Pulmonary artery endothelial cell (primary cell): ENCODE data around the gene FBXO15. TPM values are rescaled to one million over a fixed set of nuclear protein-coding genes. Genes with fewer than 3 reads are reported as not detected.

ENCODE experiments used
- DNase-seq: peaks from one replicate; pipeline ENCODE4 v3.0.0-alpha.2; 2011; ENCODE audit warnings: low read depth, low spot score
- total RNA-seq: library from RNA; depleted of rRNA; stranded (reverse); fragments of >200 nt; gene quantifications from 2 replicates; pipeline ENCODE4 v1.2.3, GENCODE V29; 2014

FBXO15 gene
- total RNA-seq, 1 donor from 2014 or later: not detected

DNA sequence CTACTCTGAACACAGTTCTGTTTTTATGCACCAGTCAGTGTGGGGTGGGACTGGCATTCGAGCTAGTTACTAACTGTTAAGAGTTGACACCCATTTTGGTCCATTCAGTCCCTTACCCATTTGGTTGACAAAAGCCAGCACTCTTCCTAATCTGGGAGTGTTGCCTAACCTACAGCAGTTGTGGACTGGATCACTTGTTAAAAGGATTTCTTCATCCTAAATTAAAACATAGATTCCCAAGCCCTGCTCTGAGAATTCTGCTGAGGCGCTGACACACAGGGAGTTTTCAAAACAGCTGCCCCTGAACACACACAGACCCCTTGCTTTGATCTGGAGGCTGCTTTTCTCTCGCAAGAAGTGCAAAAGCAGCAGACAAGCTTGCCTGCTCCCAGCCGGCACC is 7.1 kb upstream of the FBXO15 start:
- DNase-seq: no peak

DNA sequence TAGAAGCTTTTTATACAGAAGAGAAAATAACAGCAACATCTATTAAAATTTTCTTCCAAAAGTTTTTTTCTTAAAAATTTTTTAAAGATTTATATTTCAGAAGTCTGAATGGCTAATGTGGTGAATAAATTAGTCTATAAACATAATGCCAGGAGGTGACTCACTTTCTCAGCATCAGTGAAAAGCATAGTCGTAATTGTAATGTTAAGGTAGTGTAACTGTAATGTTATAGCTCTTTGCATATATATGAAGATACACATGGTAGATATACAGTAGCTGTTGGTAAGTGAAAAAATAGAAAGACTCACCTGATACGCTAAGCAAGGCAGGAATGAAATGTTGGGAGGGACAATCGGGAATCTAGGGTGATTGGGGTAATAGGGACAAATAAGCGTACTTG is 6.2 kb upstream of the FBXO15 start:
- DNase-seq: no peak

DNA sequence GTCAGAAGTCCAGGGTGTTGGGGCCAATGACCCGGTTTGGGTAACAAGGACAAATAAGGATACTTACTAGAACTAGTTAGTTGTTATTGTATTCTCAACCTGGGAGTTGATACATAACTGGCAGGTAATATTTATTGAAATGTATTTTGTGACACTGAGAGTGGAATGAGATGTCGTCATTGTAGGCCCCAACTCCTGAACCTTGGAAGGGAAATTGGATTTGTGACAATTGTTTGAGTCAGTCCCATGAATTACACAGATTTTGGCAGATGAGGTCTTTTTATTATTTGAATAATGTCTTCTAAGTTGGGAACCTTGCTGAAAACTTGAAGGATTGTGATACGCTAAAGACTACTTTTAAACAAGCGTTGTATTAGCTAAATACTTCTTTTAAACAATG is 5.7 kb upstream of the FBXO15 start:
- no peak for DNase-seq

DNA sequence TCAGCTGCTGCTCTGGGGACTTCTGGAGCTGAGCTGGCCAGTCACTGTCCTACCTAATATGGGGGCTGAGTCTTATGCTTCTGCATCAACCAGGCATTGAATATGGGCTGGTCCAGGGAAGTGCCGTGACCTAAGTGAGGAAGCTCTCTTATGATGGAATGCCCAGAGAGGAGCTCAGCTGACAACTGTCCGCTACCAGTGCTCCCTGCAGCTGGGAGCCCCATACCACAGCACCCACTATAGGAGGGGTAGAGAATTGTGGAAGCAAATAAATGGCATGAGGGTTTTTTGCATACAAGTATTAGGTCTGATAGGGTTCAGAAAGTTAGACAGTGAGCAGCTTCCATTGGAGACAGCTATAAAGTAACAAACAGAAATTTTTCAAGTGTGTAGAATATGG is 5.2 kb upstream of the FBXO15 start:
- DNase-seq: no peak

DNA sequence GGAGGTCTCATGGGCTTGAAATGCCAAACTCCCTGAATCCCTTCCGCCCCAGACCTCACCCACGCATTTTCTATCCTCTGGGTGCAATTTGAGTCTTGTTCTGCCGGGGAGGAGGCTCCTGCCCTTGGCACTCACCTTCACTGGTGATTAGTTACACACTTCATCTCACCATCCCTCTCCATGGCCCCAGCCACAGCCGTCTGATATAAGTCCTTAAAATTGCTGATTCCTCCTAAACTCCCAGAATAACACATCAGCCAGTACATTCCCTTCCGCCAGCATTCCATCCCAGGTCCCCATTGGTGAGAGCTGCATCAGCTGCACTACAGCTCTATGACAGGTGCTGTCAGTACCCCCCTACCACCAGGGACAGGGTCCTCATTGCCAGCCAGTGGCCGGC is 4.6 kb upstream of the FBXO15 start:
- DNase-seq: no peak

DNA sequence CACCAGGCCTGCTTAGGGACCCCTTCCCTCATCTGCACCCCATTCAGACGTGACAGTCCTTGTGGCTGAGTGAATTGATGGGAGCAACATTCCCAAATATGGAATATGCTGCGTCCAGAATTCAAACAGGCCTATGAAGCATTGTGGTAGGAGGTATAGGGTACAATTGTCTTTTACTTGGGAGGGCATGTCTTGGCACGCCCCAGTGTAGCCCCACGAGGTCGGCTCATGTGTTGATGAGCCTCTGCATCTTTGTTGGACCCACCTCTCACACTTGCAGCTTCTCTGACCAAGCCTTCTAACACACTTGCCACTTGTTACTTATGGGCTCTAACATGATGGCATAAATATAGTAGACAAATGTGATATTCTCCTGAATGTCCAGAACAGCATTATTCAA is 2.2 kb upstream of the FBXO15 start:
- DNase-seq: no peak

DNA sequence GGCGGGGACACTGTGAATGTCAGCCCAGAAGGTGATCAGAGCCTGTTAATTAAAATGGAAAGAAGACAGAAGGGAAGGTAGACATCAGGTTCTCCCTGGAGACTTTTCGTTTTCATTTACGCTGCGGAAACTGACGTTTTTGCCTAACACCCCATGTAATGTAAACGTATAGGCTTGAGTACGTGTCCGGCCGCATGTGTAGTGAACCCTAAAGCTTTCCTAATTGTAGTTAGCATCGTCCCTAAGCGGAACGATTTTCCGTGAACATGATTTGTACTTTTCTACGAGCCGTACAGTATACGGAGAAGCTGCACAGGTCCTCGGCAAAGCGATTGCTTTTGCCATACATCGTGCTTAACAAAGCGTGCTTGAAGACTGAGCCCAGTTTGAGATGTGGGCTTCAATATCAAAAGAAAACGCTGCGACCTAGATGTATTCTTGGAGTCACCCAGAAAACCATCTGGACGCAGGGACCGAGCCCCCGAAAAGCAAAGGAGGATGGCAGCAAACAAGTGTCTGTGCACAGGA is 973 bp upstream of the FBXO15 start:
- no peak for DNase-seq

DNA sequence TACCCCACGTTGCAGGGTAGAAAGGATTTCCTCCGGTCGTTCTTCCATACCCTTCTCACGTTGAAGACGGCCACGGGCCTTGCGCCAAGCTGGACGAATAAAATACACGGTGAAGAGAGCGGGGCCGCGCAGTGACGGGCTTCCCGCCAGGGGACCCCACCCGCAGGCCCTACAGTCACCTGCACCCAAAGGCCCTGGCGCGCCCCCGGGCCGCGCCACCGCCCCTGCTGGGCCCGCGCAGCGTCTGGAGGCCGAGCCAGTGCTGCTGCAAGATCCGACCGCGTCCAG is 199 bp downstream of the FBXO15 start:
- DNase-seq: no peak

DNA sequence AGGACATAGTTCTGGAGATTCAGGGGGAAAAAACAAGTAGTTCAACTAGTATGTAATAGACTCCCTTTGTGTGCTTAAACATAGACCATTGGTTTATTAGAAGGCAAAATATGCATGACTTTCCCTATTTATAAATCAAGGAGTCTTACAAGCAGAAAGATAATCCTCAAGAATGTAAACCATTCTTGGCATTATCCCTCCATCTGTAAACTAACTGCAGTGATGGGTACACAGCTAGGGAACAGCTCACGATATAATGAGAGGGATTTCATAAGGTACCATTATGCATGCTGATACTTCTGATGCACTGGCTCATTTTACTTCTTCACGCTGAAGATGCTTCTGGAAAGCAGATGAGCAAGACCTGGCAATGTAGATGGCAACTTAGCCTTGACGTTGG is 878 bp downstream of the FBXO15 start:
- DNase-seq: no peak

DNA sequence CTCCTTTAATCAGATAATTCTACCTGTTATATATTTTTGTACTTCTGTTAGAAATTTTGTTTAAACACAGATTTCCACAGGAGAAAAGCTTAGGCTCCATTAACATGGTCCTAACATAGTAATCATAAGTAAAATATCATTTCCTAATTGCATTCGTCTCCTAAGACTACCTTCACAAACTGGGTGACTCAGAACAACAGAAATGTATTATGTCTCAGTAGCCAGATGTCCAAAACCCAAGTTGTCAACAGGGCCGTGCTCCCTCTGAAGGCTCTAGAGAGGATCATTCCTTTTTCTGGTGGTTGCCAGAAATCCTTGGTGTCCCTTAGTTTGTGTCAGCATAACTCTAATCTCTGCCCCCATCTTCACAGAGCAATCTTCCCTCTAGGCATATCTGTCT is 5.4 kb downstream of the FBXO15 start:
- DNase-seq: no peak

DNA sequence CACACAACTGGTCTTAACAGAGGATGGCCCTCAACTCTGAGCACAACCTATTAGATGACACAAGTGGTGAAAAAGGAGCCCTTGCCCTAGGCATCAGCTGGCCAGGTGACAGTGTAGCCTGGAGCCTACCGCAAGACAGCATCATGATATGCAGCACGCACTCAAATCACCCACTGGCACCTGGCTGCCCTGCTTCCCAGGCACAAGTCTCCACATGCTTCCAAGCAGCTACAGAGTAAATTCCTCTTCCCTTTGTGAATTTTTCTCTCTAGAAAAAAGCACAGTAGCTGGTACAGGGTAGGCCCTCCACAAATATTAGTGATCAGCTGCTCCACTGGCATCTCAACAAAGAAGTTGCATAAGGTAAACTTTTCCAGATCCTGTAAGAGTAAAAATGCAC is 6.0 kb downstream of the FBXO15 start:
- DNase-seq: no peak

DNA sequence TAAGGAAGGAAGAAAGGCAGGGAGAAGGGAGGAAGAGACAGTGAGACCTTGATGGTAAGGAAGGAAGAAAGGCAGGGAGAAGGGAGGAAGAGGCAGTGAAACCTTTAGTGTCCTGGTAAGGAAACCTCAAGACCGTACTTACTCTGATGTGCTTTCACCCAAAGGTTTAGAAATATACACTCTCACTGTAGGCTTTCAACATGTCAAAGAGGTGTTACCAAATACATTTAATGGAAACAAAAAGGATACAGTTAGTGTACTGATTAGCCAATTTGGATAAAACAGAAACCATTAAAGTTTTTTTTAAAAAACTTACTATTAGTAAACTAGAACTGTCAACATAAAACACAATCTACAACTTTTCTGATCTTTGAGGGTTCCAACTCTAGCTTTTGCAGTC is 7.1 kb downstream of the FBXO15 start:
- no peak for DNase-seq

DNA sequence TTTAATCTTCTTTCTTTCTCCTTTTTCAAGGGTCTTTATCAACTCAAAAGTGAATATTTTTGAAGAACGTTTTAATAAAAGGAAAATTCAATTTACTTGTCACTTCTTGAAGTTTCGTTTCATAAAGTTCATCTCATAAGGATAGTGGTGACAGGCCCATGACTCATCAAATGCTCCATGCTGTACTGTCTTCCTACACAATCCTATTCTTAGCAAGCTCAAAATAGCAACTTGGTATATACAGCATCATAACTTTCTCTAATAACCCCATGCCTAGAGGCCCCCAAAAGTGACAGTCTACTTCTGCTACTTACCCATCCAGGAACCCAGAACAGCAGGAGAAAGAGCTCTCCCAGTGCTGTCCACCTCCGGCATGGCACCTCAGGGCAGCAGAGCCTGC is 7.7 kb downstream of the FBXO15 start:
- DNase-seq: no peak

DNA sequence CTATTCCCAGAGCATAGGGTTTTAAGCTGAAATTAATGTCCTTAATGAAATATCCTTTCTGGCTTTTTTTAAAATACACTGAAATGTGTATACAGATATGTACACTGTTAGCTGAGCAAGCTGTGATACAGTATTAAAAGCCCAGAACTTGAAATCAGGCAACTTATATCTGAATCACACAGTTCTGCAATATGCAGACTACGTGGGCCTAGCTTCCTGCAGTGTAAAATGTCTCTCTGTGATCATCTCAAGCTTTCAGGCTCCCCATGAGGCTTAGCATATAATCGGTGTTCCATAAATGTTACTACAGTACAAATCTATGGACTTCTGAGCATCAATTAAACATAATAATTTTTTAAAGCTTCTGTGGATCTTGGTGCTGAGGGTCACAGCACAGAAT is 8.2 kb downstream of the FBXO15 start:
- no peak for DNase-seq

DNA sequence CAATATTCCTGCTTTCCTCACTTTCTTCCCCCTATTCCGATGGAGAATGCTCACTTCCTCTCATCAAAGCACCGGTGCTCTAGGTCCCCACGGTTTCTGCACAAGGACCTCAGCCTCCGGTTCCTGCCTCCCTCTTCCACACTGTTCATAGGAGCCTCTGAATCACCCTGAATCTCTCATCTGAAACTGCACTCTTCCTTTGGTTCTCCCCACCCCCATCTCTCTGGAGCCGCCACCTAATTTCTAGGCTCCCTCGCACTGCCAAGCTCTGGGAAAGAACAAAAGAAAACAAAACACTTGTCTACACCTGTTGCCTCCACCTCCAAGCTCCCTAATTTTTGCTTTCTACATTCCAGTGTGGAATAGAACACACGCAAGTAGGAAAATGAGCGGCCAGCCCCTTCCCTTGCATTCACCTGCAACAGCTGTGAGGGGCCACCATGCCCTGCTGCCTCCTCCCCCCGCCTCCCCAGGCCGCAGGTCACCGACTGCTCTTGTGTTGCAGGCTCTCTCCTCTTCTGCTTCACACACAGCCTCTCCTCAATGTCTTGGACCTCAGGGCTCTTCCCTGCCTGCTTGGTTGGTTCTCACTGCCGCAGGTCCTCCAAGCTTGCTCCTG is 9.6 kb downstream of the FBXO15 start:
- DNase-seq: no peak

DNA sequence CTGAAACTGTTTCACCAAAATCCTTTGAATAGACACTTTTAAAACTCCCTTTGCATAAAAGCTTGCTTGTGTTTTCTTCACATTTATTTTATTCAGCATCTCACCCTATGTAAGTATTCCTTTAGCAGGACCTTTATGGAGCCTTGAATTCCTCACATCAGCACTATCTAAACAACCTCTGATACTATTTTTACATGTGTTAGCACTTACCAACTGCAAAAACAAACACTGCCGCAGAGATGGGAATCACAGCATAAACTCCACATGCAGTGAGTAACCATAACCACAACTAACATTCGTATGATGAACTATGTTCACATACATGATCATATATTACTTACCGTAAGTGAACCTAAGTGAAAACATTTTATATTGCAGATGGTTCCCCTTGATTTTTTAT is 15.4 kb downstream of the FBXO15 start:
- no peak for DNase-seq

DNA sequence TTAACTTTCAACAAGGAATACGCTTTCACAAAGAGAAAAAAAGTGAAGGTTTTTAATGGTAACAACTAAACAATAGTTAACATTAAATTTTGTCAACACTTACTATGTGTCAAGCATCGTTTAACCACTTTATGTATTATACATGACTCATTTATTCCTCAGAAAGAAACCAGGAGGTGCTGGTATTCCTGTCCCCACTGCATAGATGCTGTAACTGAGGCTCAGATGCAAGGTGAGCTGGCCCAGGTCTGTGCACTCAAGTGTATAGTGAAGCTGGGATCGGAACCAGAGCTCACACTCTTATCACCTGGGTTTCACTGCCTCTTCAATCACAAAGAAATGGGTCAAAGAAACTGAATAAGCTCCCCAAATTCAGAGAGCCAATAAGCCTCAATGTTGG is 16.5 kb downstream of the FBXO15 start:
- no peak for DNase-seq

DNA sequence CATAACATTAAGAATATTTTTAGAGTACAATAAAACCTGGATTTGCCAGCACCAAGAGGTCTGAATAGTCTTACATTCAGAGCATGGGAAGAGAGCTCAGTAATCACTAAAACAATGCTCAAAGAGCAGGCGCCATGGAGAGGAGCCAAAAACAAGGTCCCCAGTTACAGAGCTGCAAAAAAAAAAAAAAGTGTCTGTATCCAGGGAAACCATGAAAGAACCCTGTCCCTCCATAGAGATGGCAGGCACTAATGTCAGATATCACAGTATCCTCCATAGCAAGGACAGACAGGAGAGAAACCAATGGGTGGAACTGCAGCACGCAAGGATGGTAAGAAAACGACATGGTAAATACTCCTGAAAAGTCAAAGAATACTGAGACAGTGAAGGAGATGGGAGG is 19.5 kb downstream of the FBXO15 start:
- DNase-seq: no peak

DNA sequence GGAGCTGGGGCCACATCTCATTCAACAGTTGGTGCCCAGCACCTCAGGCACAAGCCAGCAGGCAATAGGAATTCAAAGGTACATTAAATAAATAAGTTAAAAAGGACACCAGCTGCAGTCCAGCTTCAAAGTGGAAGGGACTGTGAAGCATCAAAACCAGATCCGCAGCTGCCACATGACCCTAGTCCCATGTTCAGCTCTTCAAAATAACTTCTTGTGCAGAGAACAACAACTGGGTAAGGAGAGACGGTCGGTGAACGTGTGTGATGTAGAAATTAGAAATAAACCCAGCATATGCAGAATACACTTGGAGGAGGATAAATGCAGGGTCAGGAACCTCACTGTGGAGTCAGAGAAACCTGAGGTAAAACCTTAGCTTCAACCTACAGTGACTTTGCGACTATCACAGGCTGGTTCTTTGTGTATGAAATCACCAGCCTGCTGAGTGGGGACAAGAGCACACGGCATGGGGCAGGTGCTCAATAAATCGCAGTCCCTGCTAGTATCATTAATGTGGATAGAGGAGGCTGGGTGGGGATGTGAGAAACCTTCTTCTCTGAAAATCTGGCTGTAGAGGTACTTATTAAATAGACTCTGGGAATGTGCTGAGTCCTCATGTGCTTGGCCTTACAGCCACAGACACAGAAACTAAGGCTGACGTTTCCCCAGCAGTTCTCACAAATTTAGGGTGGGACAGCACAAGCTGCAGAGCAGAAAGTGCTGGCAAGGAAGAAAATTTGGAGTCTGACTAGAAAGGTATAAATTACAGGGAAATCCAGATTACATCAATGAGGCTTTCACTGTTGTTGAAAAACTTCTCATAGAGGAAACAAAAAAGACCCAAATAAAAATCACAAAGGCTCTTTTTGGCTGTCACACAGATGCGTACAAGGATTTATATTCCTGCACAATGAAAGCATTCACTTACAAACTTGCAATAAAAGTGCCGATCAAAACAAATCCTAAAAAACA is 20.7 kb downstream of the FBXO15 start:
- no peak for DNase-seq

DNA sequence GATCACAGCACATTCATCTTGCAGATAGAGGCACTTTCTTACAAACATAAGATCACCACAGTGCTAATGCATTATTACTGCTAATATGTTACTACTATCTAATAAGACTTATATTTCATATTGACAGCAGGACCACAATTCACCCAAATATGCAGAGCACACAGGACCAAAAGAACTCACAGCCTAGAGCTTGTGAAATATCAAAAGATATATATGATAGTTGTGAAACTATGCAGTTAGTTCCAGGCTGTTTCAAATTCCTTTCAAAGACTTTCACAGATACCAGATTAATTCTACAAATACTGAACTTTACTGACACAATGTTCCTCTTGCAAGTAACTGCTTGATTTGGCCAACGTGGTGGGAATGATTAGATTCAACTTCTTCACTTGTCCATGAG is 23.0 kb downstream of the FBXO15 start:
- DNase-seq: no peak

DNA sequence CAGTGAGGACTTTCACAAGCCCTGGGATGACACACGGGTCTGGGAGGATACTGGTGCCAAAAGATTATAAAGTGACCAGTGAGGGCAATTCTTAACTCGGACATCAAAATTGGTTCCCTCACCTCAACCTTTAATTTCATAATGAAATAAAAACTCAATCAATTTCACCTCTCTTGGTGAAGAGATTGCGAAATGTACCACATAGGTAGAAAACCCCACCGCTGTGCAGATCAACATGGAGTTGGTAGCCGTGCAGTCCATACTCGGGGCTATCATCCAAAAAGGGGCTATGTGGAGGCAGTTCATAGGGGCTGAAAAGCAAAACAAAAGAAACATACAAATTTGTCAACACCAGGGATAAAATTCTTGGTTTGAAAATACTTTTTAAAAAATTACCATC is 24.4 kb downstream of the FBXO15 start:
- no peak for DNase-seq

DNA sequence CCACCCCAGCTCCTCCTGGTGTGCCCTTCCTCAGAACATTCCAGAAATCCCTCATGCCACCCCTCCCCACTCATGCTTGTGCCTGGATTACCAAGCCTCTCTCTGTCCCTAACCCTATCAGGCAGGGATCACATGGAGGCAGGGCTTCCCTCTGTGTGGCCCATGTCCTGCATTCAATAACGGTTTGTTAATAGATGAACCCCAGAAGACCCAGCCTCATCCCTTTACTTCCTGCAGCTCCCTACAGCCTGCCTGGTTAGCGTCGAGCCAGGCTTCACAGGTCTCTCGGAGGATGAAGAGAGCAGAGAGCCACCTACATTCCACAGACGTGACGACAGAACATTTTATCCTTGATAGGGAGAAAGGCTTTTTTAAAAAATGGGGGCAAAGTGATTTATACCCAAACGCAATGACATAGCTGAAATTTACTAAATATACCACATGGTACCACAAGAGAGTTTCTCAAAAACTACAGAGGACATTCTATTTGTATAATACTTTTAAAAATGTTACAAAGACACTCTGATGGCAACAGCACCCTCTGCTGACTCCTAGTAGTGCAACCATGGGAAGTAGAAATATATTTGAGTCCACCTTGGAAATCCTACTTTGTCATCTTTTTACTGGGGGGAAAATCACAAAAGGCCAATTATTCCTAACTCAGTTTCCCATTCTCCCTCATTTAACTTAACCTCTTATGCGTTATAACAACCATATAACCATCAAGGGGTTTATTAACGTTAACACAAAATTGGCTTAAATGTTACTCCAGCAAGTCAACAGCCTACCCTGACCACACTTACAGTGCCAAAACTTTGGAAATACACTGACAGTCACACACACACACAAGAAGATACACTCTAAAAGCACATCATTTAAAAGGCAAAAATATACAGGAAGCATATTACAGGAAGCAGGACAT is 30.7 kb downstream of the FBXO15 start:
- DNase-seq: no peak
